HFFc6 (cell line): ENCODE measurements around the gene KREMEN1. TPM values are rescaled to one million over a fixed set of nuclear protein-coding genes. Genes with fewer than 3 reads are reported as not detected.

Experiments used
- DNase-seq: peaks from one replicate; pipeline ENCODE4 v3.0.0-alpha.2; 2018
- H3K27ac Mint-ChIP-seq: 2 replicates; pipeline ENCODE4 v1.8.0; 2020; ENCODE audit warnings: mild to moderate bottlenecking, mixed read lengths
- H3K27me3 Mint-ChIP-seq: 2 replicates; pipeline ENCODE4 v1.8.0; 2021; ENCODE audit warnings: mild to moderate bottlenecking, moderate library complexity, mixed read lengths; ENCODE audit not compliant: insufficient read depth
- H3K36me3 Mint-ChIP-seq: 2 replicates; pipeline ENCODE4 v1.8.0; 2021; ENCODE audit warnings: low read depth, mixed read lengths
- H3K4me1 Mint-ChIP-seq: 2 replicates; pipeline ENCODE4 v1.8.0; 2020; ENCODE audit warnings: low read depth, mixed read lengths
- H3K4me3 Mint-ChIP-seq: 2 replicates; pipeline ENCODE4 v1.8.0; 2020; ENCODE audit warnings: mild to moderate bottlenecking, moderate library complexity, mixed read lengths
- H3K9me3 Mint-ChIP-seq: 2 replicates; pipeline ENCODE4 v1.8.0; 2020; ENCODE audit warnings: mild to moderate bottlenecking, mixed read lengths
- total RNA-seq, 6 experiments: library from RNA; stranded (reverse); fragmentation: NEBNext Ultra II Directional; extraction: Animal tissue kit (Norgen Biotek cat#: 25700); gene quantifications; 2 replicates in 1 of 6; 3 replicates in 5 of 6; pipeline ENCODE4 v1.2.3, GENCODE V29; 2021
- TF ChIP-seq, protein P1 (sequence below): fragments of 200-600 bp; sonication (generic); IDR thresholded peaks from 2 replicates; pipeline ENCODE4 v1.5.0; 2021; ENCODE audit warnings: antibody characterized with exemption, mild to moderate bottlenecking

KREMEN1 gene
- total RNA-seq, 6 experiments from 2014 or later = 0.50 to 1.1 (median 0.59) TPM

DNA sequence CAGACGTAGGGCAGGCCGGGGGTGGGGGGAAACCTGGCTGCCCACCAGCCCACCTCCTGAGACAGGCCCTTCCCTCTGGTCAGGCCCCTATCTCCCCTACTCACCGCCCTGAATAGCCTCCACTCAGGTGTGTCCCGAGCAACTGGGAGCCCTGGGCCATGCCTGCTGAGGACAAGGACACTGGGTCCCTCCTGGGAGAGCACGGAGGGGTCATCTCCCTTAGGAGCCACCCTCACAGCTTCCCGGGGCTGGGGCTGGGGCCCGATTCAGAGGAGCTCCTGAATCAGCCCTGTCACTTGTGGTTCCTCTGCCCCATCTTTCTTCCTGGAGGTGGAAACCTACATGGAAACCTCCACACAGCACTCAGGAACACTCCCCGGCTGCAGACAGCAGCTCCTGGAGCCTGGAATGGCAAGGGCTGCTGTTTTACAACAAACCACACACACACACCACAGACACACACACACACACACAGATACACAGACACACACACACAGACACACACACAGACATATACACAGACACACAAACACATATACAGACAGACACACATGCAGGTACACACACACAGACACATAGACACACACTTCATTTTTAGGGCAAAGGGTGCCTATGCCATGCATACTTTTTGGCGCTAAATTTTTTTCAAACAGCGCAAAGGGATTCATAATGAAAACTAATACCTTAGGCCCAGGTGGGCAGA lies 123.3 kb downstream of the KREMEN1 start:
- no peak overlapping the region for H3K27ac Mint-ChIP-seq
- no peaks in the 10 kb centered on the region for H3K36me3 Mint-ChIP-seq

DNA sequence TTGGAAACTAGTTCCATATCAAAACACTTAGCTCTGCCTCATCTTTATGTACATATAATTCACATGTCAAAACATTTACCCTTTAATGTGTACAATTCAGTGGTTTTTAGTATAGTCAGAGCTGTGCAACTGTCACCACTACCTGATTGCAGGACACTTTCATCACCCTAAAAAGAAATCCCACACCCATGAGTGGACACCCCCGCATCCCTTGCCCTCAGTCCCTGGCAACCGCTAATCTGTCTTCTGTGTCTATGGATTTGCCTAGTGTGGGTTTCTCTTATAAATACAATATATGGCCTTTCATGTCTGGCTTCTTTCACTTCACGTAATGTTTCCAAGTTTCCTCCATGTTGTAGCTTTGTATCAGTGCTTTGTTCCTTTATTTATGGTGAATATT lies 124.3 kb downstream of the KREMEN1 start:
- no peak overlapping the region for H3K27ac Mint-ChIP-seq
- TF ChIP-seq, protein P1, sequence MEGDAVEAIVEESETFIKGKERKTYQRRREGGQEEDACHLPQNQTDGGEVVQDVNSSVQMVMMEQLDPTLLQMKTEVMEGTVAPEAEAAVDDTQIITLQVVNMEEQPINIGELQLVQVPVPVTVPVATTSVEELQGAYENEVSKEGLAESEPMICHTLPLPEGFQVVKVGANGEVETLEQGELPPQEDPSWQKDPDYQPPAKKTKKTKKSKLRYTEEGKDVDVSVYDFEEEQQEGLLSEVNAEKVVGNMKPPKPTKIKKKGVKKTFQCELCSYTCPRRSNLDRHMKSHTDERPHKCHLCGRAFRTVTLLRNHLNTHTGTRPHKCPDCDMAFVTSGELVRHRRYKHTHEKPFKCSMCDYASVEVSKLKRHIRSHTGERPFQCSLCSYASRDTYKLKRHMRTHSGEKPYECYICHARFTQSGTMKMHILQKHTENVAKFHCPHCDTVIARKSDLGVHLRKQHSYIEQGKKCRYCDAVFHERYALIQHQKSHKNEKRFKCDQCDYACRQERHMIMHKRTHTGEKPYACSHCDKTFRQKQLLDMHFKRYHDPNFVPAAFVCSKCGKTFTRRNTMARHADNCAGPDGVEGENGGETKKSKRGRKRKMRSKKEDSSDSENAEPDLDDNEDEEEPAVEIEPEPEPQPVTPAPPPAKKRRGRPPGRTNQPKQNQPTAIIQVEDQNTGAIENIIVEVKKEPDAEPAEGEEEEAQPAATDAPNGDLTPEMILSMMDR = no peak
- H3K4me1 Mint-ChIP-seq = no peaks in the 10 kb centered on the region; the same call in 1 of the 2 replicates
- peaks cover 7% of the 10 kb centered on the region for H3K9me3 Mint-ChIP-seq
- H3K36me3 Mint-ChIP-seq = no peaks in the 10 kb centered on the region
- DNase-seq = no peak
- no peak overlapping the region for H3K4me3 Mint-ChIP-seq
- H3K27me3 Mint-ChIP-seq = peaks cover 17% of the 10 kb centered on the region

More for the DNA sequence above, 123.3 kb downstream of the KREMEN1 start:
- peaks cover 17% of the 10 kb centered on the region for H3K27me3 Mint-ChIP-seq
- TF ChIP-seq, protein P1 = no peak
- DNase-seq = no peak
- no peak overlapping the region for H3K4me3 Mint-ChIP-seq
- H3K4me1 Mint-ChIP-seq = no peaks in the 10 kb centered on the region
- peaks cover 7% of the 10 kb centered on the region for H3K9me3 Mint-ChIP-seq

DNA sequence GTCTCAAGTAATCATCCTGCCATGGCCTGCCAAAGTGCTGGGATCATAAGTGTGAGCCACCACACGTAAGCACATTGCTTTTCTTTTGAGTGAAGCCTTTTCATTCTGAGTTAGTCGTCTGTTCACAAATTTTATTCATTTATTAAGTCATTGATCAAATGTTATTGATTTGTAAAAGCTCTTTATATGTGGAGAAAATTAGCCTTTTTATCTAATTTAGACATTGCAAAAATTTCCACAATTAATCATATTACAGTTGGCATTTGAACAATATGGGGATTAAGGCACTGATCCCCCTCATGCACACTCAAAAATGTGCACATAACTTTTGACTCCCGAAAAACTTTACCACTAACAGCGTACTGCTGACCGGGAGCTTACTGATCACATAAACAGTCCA lies 125.4 kb downstream of the KREMEN1 start:
- H3K9me3 Mint-ChIP-seq = peaks cover 7% of the 10 kb centered on the region
- no peaks in the 10 kb centered on the region for H3K36me3 Mint-ChIP-seq
- H3K27ac Mint-ChIP-seq = no peak overlapping the region
- no peak for DNase-seq
- H3K4me1 Mint-ChIP-seq = peaks cover 8% of the 10 kb centered on the region; the same call in 1 of the 2 replicates
- TF ChIP-seq, protein P1 = no peak
- peaks cover 19% of the 10 kb centered on the region for H3K27me3 Mint-ChIP-seq
- no peak overlapping the region for H3K4me3 Mint-ChIP-seq

DNA sequence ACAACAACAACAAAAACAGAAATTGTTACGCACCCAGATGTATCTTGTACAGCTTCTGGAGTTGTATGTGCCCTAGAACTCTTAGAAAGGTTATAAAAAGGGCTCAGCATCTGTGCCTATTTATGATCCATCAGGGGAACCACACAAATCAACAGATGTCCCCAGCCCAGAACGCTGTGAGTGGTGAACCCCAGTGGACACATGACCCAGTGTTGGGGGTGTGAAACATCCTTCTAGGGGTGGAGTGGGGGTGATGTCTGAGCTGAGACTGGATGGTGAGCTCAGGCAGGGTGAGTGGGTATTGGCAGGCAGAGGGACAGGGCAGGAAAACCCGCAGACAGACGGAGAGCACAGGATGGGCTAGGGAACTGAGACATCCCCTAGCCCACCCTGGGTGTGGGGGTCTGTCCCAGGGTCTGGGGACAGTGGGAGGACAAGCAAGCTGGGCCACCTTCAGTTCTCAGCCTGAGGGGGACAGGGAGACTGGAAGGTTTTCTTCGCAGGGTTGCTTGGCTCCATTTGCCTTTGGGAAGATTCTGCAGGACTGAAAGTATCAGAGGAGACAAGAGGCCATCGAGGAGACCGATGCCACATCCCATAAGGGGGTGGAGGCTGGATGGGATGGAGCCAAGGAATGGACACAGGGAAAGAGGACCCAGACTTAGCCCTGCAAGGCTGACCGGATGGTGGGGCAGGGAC lies 127.0 kb downstream of the KREMEN1 start:
- H3K9me3 Mint-ChIP-seq = peaks cover 3% of the 10 kb centered on the region
- no peak overlapping the region for H3K27ac Mint-ChIP-seq
- H3K4me3 Mint-ChIP-seq = no peak overlapping the region
- H3K4me1 Mint-ChIP-seq = peaks cover 8% of the 10 kb centered on the region; the same call in 1 of the 2 replicates
- TF ChIP-seq, protein P1 = no peak
- peaks cover 28% of the 10 kb centered on the region for H3K27me3 Mint-ChIP-seq
- DNase-seq = no peak
- H3K36me3 Mint-ChIP-seq = no peaks in the 10 kb centered on the region

DNA sequence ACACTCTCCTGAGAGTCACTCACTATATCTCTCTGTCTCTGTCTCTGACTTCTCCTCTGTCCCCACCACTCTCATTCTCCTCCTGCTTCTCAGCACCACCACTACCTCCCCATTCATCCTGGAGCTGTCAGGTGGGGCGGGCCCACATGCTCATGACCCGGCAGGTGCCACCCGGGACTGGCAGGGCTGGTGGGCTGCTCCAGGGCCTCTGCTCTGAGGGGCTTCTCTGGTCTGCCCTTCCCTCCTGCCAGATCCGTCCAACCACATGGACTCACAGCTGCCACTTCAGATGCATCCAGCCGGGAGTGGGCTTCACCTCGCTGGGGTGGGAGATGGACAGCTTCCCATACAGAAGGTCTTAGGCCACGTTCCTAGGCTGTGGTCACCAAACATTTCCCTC lies 128.1 kb downstream of the KREMEN1 start:
- peaks cover 8% of the 10 kb centered on the region; the same call in 1 of the 2 replicates for H3K4me1 Mint-ChIP-seq
- DNase-seq = no peak
- TF ChIP-seq, protein P1 = no peak
- no peak overlapping the region for H3K4me3 Mint-ChIP-seq
- H3K36me3 Mint-ChIP-seq = no peaks in the 10 kb centered on the region
- no peaks in the 10 kb centered on the region for H3K9me3 Mint-ChIP-seq
- no peak overlapping the region for H3K27ac Mint-ChIP-seq
- peaks cover 28% of the 10 kb centered on the region for H3K27me3 Mint-ChIP-seq
